ENCODE data around the gene LIMS2. TPM values are rescaled to one million over a fixed set of nuclear protein-coding genes. Genes with fewer than 3 reads are reported as not detected.
A peak's percentile ranks its signal among the peaks of the same experiment; 100 is the strongest.

LIMS2 gene
- total RNA-seq, 1 donor = 28.9 TPM

GRCh38 chr2:127673291-127674069 lies 1.9 kb downstream of the LIMS2 start:
- DNase-seq (ENCODE audit: low read depth) = no peak
- peak overlapping the region; percentile 77 for H3K4me3 ChIP-seq (ENCODE audit: low read depth, low read length)
- no peak for TF ChIP-seq CTCF (IDR thresholded peaks at IDR 0.05; ENCODE audit: insufficient read depth, low read depth, low read length)

GRCh38 chr2:127672341-127673224 lies 2.7 kb downstream of the LIMS2 start:
- TF ChIP-seq CTCF (IDR thresholded peaks at IDR 0.05; ENCODE audit: insufficient read depth, low read depth, low read length) = no peak
- no peak overlapping the region for H3K4me3 ChIP-seq (ENCODE audit: low read depth, low read length)
- no peak for DNase-seq (ENCODE audit: low read depth)

- no peak for DNase-seq (ENCODE audit: low read depth)
Observed at GRCh38 chr2:127671557-127672302, 3.6 kb downstream of the LIMS2 start.

GRCh38 chr2:127670957-127671290 lies 4.4 kb downstream of the LIMS2 start:
- no peak for TF ChIP-seq CTCF (IDR thresholded peaks at IDR 0.05; ENCODE audit: insufficient read depth, low read depth, low read length)
- H3K4me3 ChIP-seq (ENCODE audit: low read depth, low read length) = no peak overlapping the region
- no peak for DNase-seq (ENCODE audit: low read depth)

More at GRCh38 chr2:127671557-127672302, 3.6 kb downstream of the LIMS2 start:
- no peak for TF ChIP-seq CTCF (IDR thresholded peaks at IDR 0.05; ENCODE audit: insufficient read depth, low read depth, low read length)
- H3K4me3 ChIP-seq (ENCODE audit: low read depth, low read length) = no peak overlapping the region

GRCh38 chr2:127670055-127670956 lies 5.0 kb downstream of the LIMS2 start:
- H3K4me3 ChIP-seq (ENCODE audit: low read depth, low read length) = no peak overlapping the region
- DNase-seq (ENCODE audit: low read depth) = no peak
- TF ChIP-seq CTCF (IDR thresholded peaks at IDR 0.05; ENCODE audit: insufficient read depth, low read depth, low read length) = no peak

GRCh38 chr2:127669056-127669455 lies 6.3 kb downstream of the LIMS2 start:
- TF ChIP-seq CTCF (IDR thresholded peaks at IDR 0.05; ENCODE audit: insufficient read depth, low read depth, low read length) = no peak
- H3K4me3 ChIP-seq (ENCODE audit: low read depth, low read length) = no peak overlapping the region
- peak; percentile 59 for DNase-seq (ENCODE audit: low read depth)

Data from fibroblast of villous mesenchyme (primary cell).